HepG2 (cell line): ENCODE measurements around the gene EGF.

Experiments
- NFATC3 ChIP-seq: sonication (generic); formaldehyde crosslinking; IDR thresholded peaks from 2 replicates; pipeline ENCODE4 v1.5.1; 2020; ENCODE audit warnings: mild to moderate bottlenecking, missing genetic modification reagents
- PAX8 ChIP-seq: sonication (generic); formaldehyde crosslinking; IDR thresholded peaks from 2 replicates; pipeline ENCODE4 v1.8.0; 2022; ENCODE audit warnings: mild to moderate bottlenecking, missing genetic modification reagents, borderline replicate concordance
- POLR2G ChIP-seq: fragments of 200-400 bp; formaldehyde crosslinking; IDR thresholded peaks from 2 replicates; pipeline ENCODE4 v1.6.1; 2018; ENCODE audit warnings: mild to moderate bottlenecking, low read depth, low read length, moderate library complexity
- ZBTB43 ChIP-seq: sonication (generic); formaldehyde crosslinking; conservative IDR thresholded peaks from 2 replicates; pipeline ENCODE4 v1.4.0; 2020; ENCODE audit warnings: missing genetic modification reagents
- ZNF329 ChIP-seq: sonication (generic); formaldehyde crosslinking; IDR thresholded peaks from 2 replicates; pipeline ENCODE4 v1.9.0; 2021; ENCODE audit warnings: low read depth, mild to moderate bottlenecking, missing genetic modification reagents
- ZNF773 ChIP-seq: sonication (generic); formaldehyde crosslinking; IDR thresholded peaks from 2 replicates; pipeline ENCODE4 v1.4.0; 2020; ENCODE audit warnings: missing genetic modification reagents, borderline replicate concordance
- TF ChIP-seq, protein P1 (sequence below): sonication (generic); formaldehyde crosslinking; IDR thresholded peaks from 2 replicates; pipeline ENCODE4 v1.5.0; 2020; ENCODE audit warnings: missing genetic modification reagents

- TF ChIP-seq, protein P1, sequence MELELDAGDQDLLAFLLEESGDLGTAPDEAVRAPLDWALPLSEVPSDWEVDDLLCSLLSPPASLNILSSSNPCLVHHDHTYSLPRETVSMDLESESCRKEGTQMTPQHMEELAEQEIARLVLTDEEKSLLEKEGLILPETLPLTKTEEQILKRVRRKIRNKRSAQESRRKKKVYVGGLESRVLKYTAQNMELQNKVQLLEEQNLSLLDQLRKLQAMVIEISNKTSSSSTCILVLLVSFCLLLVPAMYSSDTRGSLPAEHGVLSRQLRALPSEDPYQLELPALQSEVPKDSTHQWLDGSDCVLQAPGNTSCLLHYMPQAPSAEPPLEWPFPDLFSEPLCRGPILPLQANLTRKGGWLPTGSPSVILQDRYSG (CRISPR knock-in tag) = no peak
- TF ChIP-seq ZNF329 (CRISPR knock-in tag) (no peak), ZBTB43 (CRISPR knock-in tag) (no peak), NFATC3 (no peak), POLR2G (no peak), PAX8 (CRISPR knock-in tag) (no peak), ZNF773 (CRISPR knock-in tag) (no peak)
Observed at GRCh38 chr4:109872065-109872464, 40.6 kb upstream of the EGF start.
